Hepatocyte (in vitro differentiated cells): ENCODE measurements around the gene SLC7A7.

ENCODE experiments used
- EZH2 ChIP-seq: fragments of 200-600 bp; sonication (generic); IDR thresholded peaks from 2 replicates; pipeline ENCODE4 v1.6.1; 2016; ENCODE audit warnings: antibody characterized with exemption, mild to moderate bottlenecking, borderline replicate concordance
- TF ChIP-seq, protein P1 (sequence below): fragments of 200-600 bp; sonication (generic); IDR thresholded peaks from 2 replicates; pipeline ENCODE4 v1.5.1; 2016; ENCODE audit warnings: antibody characterized with exemption, mild to moderate bottlenecking; ENCODE audit not compliant: poor library complexity

DNA sequence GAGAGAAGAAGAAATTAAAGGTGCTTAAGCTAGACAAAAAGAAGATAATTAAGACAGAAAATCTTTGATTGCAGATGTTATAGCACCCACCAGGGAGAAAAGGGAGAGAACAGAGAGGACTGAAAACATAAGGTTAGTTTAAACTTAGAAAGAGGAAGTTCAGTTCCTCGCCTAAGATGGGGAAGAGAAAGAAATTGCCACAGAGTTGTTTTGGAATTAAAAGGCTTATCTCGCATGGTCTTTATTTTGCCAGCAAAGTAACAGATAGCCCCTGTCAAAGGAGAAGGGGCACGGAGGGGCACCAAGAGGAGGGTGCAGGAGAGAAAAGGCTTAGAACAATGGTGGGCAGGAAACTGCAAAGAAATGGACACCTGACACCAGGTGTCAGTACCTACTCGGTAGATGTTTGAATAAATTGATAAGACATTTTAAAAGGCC is 66.6 kb downstream of the SLC7A7 start:
- no peak for TF ChIP-seq EZH2
- TF ChIP-seq, protein P1, sequence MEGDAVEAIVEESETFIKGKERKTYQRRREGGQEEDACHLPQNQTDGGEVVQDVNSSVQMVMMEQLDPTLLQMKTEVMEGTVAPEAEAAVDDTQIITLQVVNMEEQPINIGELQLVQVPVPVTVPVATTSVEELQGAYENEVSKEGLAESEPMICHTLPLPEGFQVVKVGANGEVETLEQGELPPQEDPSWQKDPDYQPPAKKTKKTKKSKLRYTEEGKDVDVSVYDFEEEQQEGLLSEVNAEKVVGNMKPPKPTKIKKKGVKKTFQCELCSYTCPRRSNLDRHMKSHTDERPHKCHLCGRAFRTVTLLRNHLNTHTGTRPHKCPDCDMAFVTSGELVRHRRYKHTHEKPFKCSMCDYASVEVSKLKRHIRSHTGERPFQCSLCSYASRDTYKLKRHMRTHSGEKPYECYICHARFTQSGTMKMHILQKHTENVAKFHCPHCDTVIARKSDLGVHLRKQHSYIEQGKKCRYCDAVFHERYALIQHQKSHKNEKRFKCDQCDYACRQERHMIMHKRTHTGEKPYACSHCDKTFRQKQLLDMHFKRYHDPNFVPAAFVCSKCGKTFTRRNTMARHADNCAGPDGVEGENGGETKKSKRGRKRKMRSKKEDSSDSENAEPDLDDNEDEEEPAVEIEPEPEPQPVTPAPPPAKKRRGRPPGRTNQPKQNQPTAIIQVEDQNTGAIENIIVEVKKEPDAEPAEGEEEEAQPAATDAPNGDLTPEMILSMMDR: no peak
